Measurements from ENCODE around the gene AMN.
A peak's percentile ranks its signal among the peaks of the same experiment; 100 is the strongest.

AMN gene

DNA sequence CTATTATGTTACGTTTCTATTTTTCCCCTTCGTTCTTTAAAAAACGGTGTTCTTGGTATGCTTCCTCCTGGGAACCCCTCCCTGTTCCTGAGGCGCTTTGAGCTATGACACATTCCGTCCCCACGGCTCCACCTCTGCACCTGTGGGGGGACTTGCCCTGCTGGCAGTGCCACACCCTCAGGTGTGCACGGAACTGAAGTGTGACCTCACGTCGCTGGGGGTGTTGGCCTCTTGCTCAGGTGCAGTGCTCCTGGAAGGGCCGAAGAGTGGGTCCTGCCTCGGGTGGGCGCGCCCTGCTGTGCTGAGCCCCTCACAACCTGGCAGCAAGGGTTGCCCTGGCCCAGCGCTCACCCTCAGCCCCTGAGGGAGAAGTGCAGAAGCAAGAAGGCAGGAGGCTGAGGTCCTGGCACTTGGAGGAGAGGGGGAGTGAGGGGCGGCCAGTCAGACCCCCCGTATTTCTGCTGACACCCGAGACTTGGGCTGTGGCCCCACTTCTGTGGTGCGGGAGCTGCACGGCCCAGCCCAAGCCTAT lies 4.9 kb downstream of the AMN start:
- Histone ChIP-seq H3K9me3 (ENCODE audit: insufficient read depth, low read length, severe bottlenecking) (no peaks in the 10 kb centered on the region), H3K4me3 (ENCODE audit: low read depth in 1 of 2, low read length in 2 of 2) (no peak overlapping the region), H3K4me1 (ENCODE audit: insufficient read depth, low read length) (peaks cover 16% of the 10 kb centered on the region), H2AFZ (ENCODE audit: low read depth, low read length) (no peak overlapping the region), H3K9ac (ENCODE audit: low read depth, low read length) (no peak overlapping the region), H4K20me1 (ENCODE audit: insufficient read depth, low read length) (no peaks in the 10 kb centered on the region), H3K27ac (ENCODE audit: low read length) (no peak overlapping the region), H3K79me2 (ENCODE audit: insufficient read depth, low read length) (no peaks in the 10 kb centered on the region), H3K4me2 (ENCODE audit: insufficient read depth, low read length) (no peak overlapping the region), H3K36me3 (ENCODE audit: insufficient read depth, low read length) (no peaks in the 10 kb centered on the region), H3K27me3 (ENCODE audit: insufficient read depth, low read length, poor library complexity) (no peaks in the 10 kb centered on the region)
- DNase-seq, result no peak
- no peak for ATAC-seq (ENCODE audit: insufficient read depth, low read depth)
- TF ChIP-seq, protein P1, sequence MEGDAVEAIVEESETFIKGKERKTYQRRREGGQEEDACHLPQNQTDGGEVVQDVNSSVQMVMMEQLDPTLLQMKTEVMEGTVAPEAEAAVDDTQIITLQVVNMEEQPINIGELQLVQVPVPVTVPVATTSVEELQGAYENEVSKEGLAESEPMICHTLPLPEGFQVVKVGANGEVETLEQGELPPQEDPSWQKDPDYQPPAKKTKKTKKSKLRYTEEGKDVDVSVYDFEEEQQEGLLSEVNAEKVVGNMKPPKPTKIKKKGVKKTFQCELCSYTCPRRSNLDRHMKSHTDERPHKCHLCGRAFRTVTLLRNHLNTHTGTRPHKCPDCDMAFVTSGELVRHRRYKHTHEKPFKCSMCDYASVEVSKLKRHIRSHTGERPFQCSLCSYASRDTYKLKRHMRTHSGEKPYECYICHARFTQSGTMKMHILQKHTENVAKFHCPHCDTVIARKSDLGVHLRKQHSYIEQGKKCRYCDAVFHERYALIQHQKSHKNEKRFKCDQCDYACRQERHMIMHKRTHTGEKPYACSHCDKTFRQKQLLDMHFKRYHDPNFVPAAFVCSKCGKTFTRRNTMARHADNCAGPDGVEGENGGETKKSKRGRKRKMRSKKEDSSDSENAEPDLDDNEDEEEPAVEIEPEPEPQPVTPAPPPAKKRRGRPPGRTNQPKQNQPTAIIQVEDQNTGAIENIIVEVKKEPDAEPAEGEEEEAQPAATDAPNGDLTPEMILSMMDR (IDR thresholded peaks at IDR 0.05; ENCODE audit: borderline replicate concordance, extremely low read depth, low read length, poor library complexity, severe bottlenecking), result no peak
- no peak for TF ChIP-seq EZH2 (IDR thresholded peaks at IDR 0.05; ENCODE audit: borderline replicate concordance, low read depth, low read length, severe bottlenecking)

DNA sequence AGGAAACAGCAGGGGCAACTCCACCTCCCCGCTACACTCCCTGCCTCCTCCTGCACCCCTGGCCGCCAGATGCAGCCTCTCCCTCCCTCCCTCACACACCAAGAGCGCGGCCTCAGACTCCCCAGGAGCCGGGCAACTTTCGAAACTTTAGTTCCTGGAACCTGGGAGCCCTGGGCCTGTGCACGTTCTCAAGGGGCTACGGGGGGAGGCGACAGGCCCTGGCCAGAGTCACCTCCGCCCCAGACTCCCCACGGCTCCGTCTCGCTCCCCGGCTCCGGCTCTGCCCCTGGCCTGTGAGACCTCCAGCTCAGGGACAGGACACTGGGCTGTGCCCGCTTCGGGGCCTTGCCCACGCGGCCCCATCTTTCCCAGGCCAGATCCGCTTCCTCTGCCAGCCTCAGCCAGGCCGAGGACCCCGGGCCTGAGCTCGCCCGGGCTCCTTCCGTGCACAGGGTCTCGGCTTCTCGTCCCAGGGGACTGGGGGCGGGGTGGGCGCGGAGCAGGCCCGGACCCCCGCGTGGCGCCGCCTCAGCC lies 5.5 kb downstream of the AMN start:
- peak; percentile 22; the same call in 2 of the 3 replicates for ATAC-seq (ENCODE audit: insufficient read depth, low read depth)
- Histone ChIP-seq H3K4me1 (ENCODE audit: insufficient read depth, low read length) (peaks cover 16% of the 10 kb centered on the region), H3K79me2 (ENCODE audit: insufficient read depth, low read length) (no peaks in the 10 kb centered on the region), H3K36me3 (ENCODE audit: insufficient read depth, low read length) (no peaks in the 10 kb centered on the region), H3K27me3 (ENCODE audit: insufficient read depth, low read length, poor library complexity) (no peaks in the 10 kb centered on the region), H3K4me2 (ENCODE audit: insufficient read depth, low read length) (peak overlapping the region; percentile 79), H2AFZ (ENCODE audit: low read depth, low read length) (peak overlapping the region; percentile 82), H3K9me3 (ENCODE audit: insufficient read depth, low read length, severe bottlenecking) (no peaks in the 10 kb centered on the region), H4K20me1 (ENCODE audit: insufficient read depth, low read length) (no peaks in the 10 kb centered on the region), H3K4me3 (ENCODE audit: low read depth in 1 of 2, low read length in 2 of 2) (peak overlapping the region in 1 of 2 experiments; percentile 56; a peak in 2 of 4 replicates), H3K27ac (ENCODE audit: low read length) (no peak overlapping the region), H3K9ac (ENCODE audit: low read depth, low read length) (no peak overlapping the region)
- DNase-seq, result no peak
- TF ChIP-seq EZH2 (IDR thresholded peaks at IDR 0.05; ENCODE audit: borderline replicate concordance, low read depth, low read length, severe bottlenecking), result no peak
- TF ChIP-seq, protein P1 (IDR thresholded peaks at IDR 0.05; ENCODE audit: borderline replicate concordance, extremely low read depth, low read length, poor library complexity, severe bottlenecking), result no peak

DNA sequence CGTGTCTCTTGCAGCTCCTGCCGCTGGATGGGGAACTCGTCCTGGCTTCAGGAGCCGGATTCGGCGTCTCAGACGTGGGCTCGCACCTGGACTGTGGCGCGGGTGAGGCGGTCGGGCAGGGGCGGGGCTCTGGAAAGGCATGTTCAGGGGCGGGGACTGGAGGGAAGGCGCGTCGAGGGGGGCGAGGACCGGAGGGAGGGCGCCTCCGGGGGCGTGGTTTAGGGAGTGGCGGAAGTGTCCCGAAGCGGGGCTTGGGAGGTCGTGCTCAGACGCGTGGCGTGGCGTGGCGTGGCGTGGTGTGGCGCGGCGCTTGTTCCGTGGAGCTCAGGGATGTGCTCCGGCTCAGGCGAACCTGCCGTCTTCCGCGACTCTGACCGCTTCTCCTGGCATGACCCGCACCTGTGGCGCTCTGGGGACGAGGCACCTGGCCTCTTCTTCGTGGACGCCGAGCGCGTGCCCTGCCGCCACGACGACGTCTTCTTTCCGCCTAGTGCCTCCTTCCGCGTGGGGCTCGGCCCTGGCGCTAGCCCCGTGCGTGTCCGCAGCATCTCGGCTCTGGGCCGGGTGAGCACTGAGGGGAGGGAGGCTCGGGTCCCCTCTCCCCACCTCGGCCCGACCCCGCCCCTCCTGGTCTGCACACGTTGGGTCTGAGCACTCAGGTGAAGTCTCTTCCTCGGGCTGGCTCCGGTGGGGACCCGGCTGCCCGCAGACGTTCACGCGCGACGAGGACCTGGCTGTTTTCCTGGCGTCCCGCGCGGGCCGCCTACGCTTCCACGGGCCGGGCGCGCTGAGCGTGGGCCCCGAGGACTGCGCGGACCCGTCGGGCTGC lies 6.2 kb downstream of the AMN start:
- no peak for TF ChIP-seq EZH2 (IDR thresholded peaks at IDR 0.05; ENCODE audit: borderline replicate concordance, low read depth, low read length, severe bottlenecking)
- TF ChIP-seq, protein P1 (IDR thresholded peaks at IDR 0.05; ENCODE audit: borderline replicate concordance, extremely low read depth, low read length, poor library complexity, severe bottlenecking), result no peak
- peak overlapping the region; percentile 82 for H2AFZ ChIP-seq (ENCODE audit: low read depth, low read length)
- no peaks in the 10 kb centered on the region for H3K27me3 ChIP-seq (ENCODE audit: insufficient read depth, low read length, poor library complexity)
- H3K4me1 ChIP-seq (ENCODE audit: insufficient read depth, low read length), result peaks cover 16% of the 10 kb centered on the region
- H3K9ac ChIP-seq (ENCODE audit: low read depth, low read length), result peak overlapping the region; percentile 40
- no peaks in the 10 kb centered on the region for H3K79me2 ChIP-seq (ENCODE audit: insufficient read depth, low read length)
- peak; percentile 89 for ATAC-seq (ENCODE audit: insufficient read depth, low read depth)
- H3K9me3 ChIP-seq (ENCODE audit: insufficient read depth, low read length, severe bottlenecking), result no peaks in the 10 kb centered on the region
- DNase-seq, result peak; percentile 85
- H3K36me3 ChIP-seq (ENCODE audit: insufficient read depth, low read length), result no peaks in the 10 kb centered on the region
- H3K27ac ChIP-seq (ENCODE audit: low read length), result no peak overlapping the region
- peak overlapping the region; percentile 79 for H3K4me2 ChIP-seq (ENCODE audit: insufficient read depth, low read length)
- H3K4me3 ChIP-seq (ENCODE audit: low read depth in 1 of 2, low read length in 2 of 2), result peak overlapping the region in 1 of 2 experiments; percentile 56; a peak in 2 of 4 replicates
- no peaks in the 10 kb centered on the region for H4K20me1 ChIP-seq (ENCODE audit: insufficient read depth, low read length)

Data from DND-41 (cell line).